ENCODE measurements around the gene GPX4. TPM values are rescaled to one million over a fixed set of nuclear protein-coding genes. Genes with fewer than 3 reads are reported as not detected.

GPX4 gene
- total RNA-seq, 1 donor from 2014 or later, result 210 TPM

DNA sequence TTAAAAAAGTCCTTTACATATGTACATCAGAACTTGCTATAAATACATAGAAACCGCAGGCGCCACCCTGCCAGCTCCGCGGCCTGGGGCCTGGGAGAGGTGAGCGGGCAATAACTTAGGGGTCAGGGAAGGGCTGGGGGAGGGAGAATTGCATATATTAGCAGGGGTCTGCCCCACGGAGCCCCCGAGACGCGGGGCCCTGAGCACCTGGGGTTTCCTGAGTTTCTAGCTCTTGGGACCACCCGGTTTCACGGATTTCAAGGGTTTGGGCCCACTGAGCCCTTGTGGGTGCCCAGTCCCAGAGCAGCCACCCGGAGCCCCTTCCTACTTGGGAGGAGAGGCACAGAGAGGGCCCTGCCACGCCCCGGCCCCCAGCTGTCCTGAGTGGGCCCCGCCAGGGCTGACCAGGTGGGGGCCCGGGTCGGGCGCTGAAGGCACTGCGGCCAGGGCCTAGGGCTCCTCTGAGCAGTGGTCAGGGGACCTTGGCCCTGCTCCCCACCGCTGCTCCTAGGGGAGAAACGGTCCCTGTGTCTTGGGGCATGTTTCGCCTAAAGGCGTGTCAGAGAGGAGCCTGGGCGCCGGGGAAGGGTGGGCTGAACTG is 4.0 kb downstream of the GPX4 start:
- peaks cover 2% of the 10 kb centered on the region for H3K4me1 Mint-ChIP-seq (ENCODE audit: low read depth, unreplicated experiment)
- no peaks in the 10 kb centered on the region for H3K36me3 Mint-ChIP-seq (ENCODE audit: unreplicated experiment)
- no peak overlapping the region for H3K27ac Mint-ChIP-seq (ENCODE audit: unreplicated experiment)
- DNase-seq, result no peak
- H3K4me3 Mint-ChIP-seq (ENCODE audit: unreplicated experiment), result no peak overlapping the region
- TF ChIP-seq, protein P1, sequence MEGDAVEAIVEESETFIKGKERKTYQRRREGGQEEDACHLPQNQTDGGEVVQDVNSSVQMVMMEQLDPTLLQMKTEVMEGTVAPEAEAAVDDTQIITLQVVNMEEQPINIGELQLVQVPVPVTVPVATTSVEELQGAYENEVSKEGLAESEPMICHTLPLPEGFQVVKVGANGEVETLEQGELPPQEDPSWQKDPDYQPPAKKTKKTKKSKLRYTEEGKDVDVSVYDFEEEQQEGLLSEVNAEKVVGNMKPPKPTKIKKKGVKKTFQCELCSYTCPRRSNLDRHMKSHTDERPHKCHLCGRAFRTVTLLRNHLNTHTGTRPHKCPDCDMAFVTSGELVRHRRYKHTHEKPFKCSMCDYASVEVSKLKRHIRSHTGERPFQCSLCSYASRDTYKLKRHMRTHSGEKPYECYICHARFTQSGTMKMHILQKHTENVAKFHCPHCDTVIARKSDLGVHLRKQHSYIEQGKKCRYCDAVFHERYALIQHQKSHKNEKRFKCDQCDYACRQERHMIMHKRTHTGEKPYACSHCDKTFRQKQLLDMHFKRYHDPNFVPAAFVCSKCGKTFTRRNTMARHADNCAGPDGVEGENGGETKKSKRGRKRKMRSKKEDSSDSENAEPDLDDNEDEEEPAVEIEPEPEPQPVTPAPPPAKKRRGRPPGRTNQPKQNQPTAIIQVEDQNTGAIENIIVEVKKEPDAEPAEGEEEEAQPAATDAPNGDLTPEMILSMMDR (IDR thresholded peaks at IDR 0.05; ENCODE audit: partially characterized antibody, unreplicated experiment), result no peak
- peaks cover 7% of the 10 kb centered on the region for H3K9me3 Mint-ChIP-seq (ENCODE audit: unreplicated experiment)
- H3K27me3 Mint-ChIP-seq (ENCODE audit: unreplicated experiment), result peaks cover 1% of the 10 kb centered on the region

DNA sequence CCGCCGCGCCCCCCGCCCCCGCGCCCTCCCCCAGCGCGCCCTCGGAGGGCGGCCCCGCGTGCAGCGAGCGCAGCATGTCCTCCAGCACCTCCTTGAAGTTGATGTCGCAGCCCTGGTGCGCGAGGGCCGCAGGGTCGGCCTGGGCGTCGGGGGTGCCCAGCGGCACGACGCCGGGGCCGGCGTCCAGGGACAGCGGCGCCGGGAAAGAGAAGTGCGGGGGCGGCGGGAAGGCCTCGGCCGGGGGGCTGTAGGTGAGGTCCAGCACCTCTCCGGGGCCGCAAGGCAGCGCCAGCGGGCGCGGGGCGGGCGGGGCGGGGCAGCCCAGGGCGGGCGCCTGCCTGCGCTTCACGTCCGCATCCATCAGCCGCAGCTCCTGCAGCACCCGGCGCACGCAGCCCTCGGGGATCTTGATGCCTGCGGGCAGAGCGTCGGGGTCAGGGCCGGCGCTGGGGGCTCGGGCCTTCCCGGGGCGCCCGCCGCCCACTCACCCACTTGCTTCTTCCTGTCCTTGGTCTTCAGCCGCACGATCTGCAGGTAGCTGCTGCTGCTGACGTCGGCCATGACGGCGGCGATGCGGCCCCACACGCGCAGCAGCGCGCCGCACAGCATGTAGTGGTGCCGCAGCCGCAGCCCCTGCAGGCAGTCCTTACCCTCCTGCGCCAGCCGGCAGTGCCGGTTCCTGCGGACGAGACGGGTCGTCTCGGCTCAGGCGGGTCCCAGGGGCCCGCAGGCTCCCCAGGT is 4.7 kb downstream of the GPX4 start:
- peaks cover 1% of the 10 kb centered on the region for H3K27me3 Mint-ChIP-seq (ENCODE audit: unreplicated experiment)
- peaks cover 4% of the 10 kb centered on the region for H3K9me3 Mint-ChIP-seq (ENCODE audit: unreplicated experiment)
- H3K27ac Mint-ChIP-seq (ENCODE audit: unreplicated experiment), result no peak overlapping the region
- DNase-seq, result no peak
- H3K36me3 Mint-ChIP-seq (ENCODE audit: unreplicated experiment), result no peaks in the 10 kb centered on the region
- TF ChIP-seq, protein P1 (IDR thresholded peaks at IDR 0.05; ENCODE audit: partially characterized antibody, unreplicated experiment), result no peak
- H3K4me3 Mint-ChIP-seq (ENCODE audit: unreplicated experiment), result no peak overlapping the region
- H3K4me1 Mint-ChIP-seq (ENCODE audit: low read depth, unreplicated experiment), result peaks cover 2% of the 10 kb centered on the region

DNA sequence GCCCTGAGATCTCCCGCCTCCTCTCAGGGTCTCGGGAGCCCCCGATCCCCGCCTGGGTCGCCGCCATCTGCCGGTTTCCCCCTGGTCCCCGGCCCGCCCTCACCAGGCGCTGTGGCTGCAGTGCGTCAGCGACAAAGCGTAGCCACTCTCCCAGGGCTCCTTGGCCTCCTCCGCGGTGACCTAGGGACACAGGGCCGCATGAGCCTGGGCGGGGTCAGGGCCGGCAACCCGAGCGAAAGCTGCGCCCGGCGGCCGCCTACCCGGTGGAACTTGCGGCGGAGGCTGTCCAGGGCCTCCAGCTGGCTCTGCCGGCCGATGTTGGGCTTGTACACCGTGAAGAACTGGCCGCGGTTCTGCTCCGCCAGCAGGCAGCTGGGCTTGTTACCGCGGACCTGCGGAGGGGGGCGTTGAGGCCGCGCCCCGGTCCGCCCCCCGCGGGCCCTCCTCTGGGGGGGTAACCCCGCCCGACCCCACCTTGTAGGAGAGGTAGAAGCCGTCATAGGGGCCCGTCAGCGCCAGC is 5.3 kb downstream of the GPX4 start:
- H3K27me3 Mint-ChIP-seq (ENCODE audit: unreplicated experiment), result peaks cover 1% of the 10 kb centered on the region
- peaks cover 2% of the 10 kb centered on the region for H3K4me1 Mint-ChIP-seq (ENCODE audit: low read depth, unreplicated experiment)
- no peaks in the 10 kb centered on the region for H3K36me3 Mint-ChIP-seq (ENCODE audit: unreplicated experiment)
- TF ChIP-seq, protein P1 (IDR thresholded peaks at IDR 0.05; ENCODE audit: partially characterized antibody, unreplicated experiment), result no peak
- peaks cover 4% of the 10 kb centered on the region for H3K9me3 Mint-ChIP-seq (ENCODE audit: unreplicated experiment)
- H3K4me3 Mint-ChIP-seq (ENCODE audit: unreplicated experiment), result no peak overlapping the region
- no peak for DNase-seq
- no peak overlapping the region for H3K27ac Mint-ChIP-seq (ENCODE audit: unreplicated experiment)

DNA sequence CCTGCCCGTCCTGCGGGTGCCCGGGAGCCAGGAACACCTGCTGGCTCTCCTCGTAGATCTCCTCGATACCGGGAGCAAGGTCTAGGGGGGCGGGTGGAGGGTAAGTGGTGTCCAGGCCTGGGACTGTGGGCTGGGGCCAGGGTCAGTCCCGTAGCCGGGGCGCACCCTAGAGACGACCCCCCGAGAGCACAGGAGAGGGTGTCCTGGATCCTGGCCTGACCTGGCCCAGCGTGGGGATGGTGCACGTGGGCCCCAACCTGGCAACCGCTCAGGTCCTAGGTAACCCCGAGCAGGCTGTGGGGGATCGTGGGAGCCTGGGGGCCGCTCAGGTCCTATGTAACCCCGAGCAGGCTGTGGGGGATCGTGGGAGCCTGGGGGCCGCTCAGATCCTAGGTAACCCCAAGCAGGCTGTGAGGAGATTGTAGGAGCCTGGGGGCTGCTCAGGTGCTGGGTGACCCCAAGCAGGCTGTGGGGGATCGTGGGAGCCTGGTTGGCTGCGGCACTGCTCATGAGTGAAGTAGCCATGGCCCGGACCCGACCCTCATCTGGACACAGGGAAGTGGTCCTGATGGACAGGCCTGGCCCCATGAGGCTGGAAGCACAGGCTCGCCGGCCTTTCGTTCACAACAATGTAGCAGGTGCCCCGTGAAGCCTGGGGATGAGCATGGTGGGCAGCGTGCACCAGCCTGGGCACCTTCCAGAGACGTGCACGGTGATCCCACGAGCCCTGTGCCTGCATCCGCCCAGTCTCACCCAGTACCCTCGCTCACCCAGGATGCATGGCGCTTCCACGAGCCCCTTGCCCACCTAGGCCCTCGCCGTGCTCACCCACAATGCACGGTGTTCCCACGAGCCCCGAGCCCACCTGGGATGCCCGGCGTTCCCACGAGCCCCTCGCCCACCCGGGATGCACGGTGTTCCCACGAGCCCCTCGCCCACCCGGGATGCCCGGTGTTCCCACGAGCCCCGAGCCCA is 6.2 kb downstream of the GPX4 start:
- TF ChIP-seq, protein P1 (IDR thresholded peaks at IDR 0.05; ENCODE audit: partially characterized antibody, unreplicated experiment), result no peak
- Mint-ChIP-seq H3K9me3 (ENCODE audit: unreplicated experiment) (peaks cover 4% of the 10 kb centered on the region), H3K27ac (ENCODE audit: unreplicated experiment) (no peak overlapping the region), H3K36me3 (ENCODE audit: unreplicated experiment) (no peaks in the 10 kb centered on the region), H3K27me3 (ENCODE audit: unreplicated experiment) (peaks cover 1% of the 10 kb centered on the region), H3K4me3 (ENCODE audit: unreplicated experiment) (no peak overlapping the region), H3K4me1 (ENCODE audit: low read depth, unreplicated experiment) (peaks cover 2% of the 10 kb centered on the region)
- no peak for DNase-seq

Measured in glutamatergic neuron (in vitro differentiated cells).